CD1c-positive myeloid dendritic cell (primary cell): ENCODE data around the gene PFAS.
"Not testable (repeated sequence)": the region's sequence is repeated elsewhere in the genome, so short reads cannot be mapped to it uniquely, and the experiment has no call there.

Source experiments
- DNase-seq: peaks from one replicate; pipeline ENCODE4 v3.0.0-alpha.2; 2016; ENCODE audit errors: extremely low spot score

Gene PFAS

GRCh38 chr17:8248751-8249607, at the start of gene PFAS:
PFAS (plus strand) TSS chr17:8249289; CDS start chr17:8253938, 4,649 bp downstream.
- DNase-seq = peak; percentile 98

- DNase-seq = no peak
These were observed 44.1 kb upstream of the PFAS start for GRCh38 chr17:8204761-8205555.

- DNase-seq = no peak
These were observed 42.6 kb upstream of the PFAS start for GRCh38 chr17:8206536-8206935.

GRCh38 chr17:8209907-8210760, 39.0 kb upstream of the PFAS start, which contains the start of gene AURKB:
AURKB (minus strand) TSS chr17:8210575; CDS start chr17:8210224, 351 bp downstream.
- peak; percentile 97 for DNase-seq

GRCh38 chr17:8210761-8211458, 38.2 kb upstream of the PFAS start:
- DNase-seq = no peak

GRCh38 chr17:8212312-8213180, 36.5 kb upstream of the PFAS start:
- no peak for DNase-seq

- DNase-seq = not testable (repeated sequence)
These were observed 35.1 kb upstream of the PFAS start for GRCh38 chr17:8214000-8214399.

- DNase-seq = peak; percentile 84
These were observed 28.1 kb upstream of the PFAS start for GRCh38 chr17:8220783-8221662.

- peak; percentile 87 for DNase-seq
These were observed 27.3 kb upstream of the PFAS start for GRCh38 chr17:8221663-8222379.

GRCh38 chr17:8222380-8222629, 26.8 kb upstream of the PFAS start:
- peak; percentile 90 for DNase-seq

- DNase-seq = peak; percentile 97
These were observed 26.3 kb upstream of the PFAS start for GRCh38 chr17:8222630-8223355.

GRCh38 chr17:8223356-8224126, 25.5 kb upstream of the PFAS start:
- DNase-seq = no peak

- DNase-seq = no peak
These were observed 23.9 kb upstream of the PFAS start for GRCh38 chr17:8224891-8225812.

- peak; percentile 52 for DNase-seq
These were observed 23.1 kb upstream of the PFAS start for GRCh38 chr17:8225813-8226535.

GRCh38 chr17:8226536-8227237, 22.4 kb upstream of the PFAS start:
- peak; percentile 89 for DNase-seq
